H1 (cell line): ENCODE results near the gene ANXA4. TPM values are rescaled to one million over a fixed set of nuclear protein-coding genes. Genes with fewer than 3 reads are reported as not detected.
A peak's percentile ranks its signal among the peaks of the same experiment; 100 is the strongest.

ENCODE experiments used
- CTCF ChIA-PET: fragments of 300-600 bp; sonication (Branson Sonifier 250); formaldehyde crosslinking; loops from one replicate; lab custom pipeline; 2021; ENCODE audit not compliant: partially characterized antibody; lab: Charles Lee
- POLR2A ChIA-PET: fragments of 300-600 bp; sonication (Branson Sonifier 250); formaldehyde crosslinking; loops from one replicate; lab custom pipeline; 2021; ENCODE audit warnings: inconsistent platforms; ENCODE audit not compliant: partially characterized antibody; lab: Charles Lee
- DNase-seq, 2 experiments: peaks; one replicate each; pipeline versions ENCODE4 v3.0.0 to v3.0.0-alpha.2; 2010 to 2022; ENCODE audit warnings: low spot score in 2 of 2, low read depth in 1 of 2, mixed read lengths in 1 of 2
- FAIRE-seq: peaks from 2 replicates; lab custom pipeline; 2011; peaks lifted over from hg19 to GRCh38; lab: Jason Lieb, UNC
- H2AFZ ChIP-seq: 2 replicates; pipeline ENCODE4 v1.8.1; 2012; ENCODE audit warnings: low read length, inconsistent platforms
- H2AK5ac ChIP-seq: 2 replicates; pipeline ENCODE4 v1.6.1; 2013; ENCODE audit warnings: low read depth, low read length
- H2BK120ac ChIP-seq: replicated peaks from 2 replicates; pipeline ENCODE3; 2013; ENCODE audit warnings: low read depth, low read length, inconsistent platforms
- H2BK12ac ChIP-seq: 2 replicates; pipeline ENCODE4 v1.6.1; 2013; ENCODE audit warnings: low read depth, low read length
- H2BK15ac ChIP-seq: 2 replicates; pipeline ENCODE4 v1.6.1; 2013; ENCODE audit warnings: low read length
- H2BK20ac ChIP-seq: 2 replicates; pipeline ENCODE4 v1.6.1; 2013; ENCODE audit warnings: low read length
- H2BK5ac ChIP-seq: 2 replicates; pipeline ENCODE4 v1.6.1; 2013; ENCODE audit warnings: low read depth, low read length
- H3K14ac ChIP-seq: 2 replicates; pipeline ENCODE4 v1.6.1; 2013; ENCODE audit warnings: inconsistent platforms; ENCODE audit not compliant: insufficient read length
- H3K18ac ChIP-seq: 2 replicates; pipeline ENCODE4 v1.6.1; 2013; ENCODE audit warnings: low read length; ENCODE audit errors: extremely low read depth
- H3K23ac ChIP-seq: 2 replicates; pipeline ENCODE4 v1.6.1; 2013; ENCODE audit warnings: inconsistent platforms; ENCODE audit not compliant: insufficient read length
- H3K23me2 ChIP-seq: 2 replicates; pipeline ENCODE4 v1.6.1; 2013; ENCODE audit warnings: low read depth, low read length
- H3K27ac ChIP-seq: 2 replicates; pipeline ENCODE4 v1.6.1; 2011; ENCODE audit warnings: low read depth, low read length, inconsistent platforms
- H3K27me3 ChIP-seq, 4 experiments: replicated peaks in 1 of 4; 1 replicate in 1 of 4; 2 replicates in 3 of 4; pipeline versions ENCODE4 v1.6.1 to v1.8.1; 2011 to 2013; ENCODE audit warnings: low read length in 3 of 4, mild to moderate bottlenecking in 3 of 4, inconsistent platforms in 2 of 4, mixed read lengths in 2 of 4, moderate library complexity in 1 of 4; ENCODE audit not compliant: control insufficient read depth in 3 of 4, insufficient read depth in 3 of 4; ENCODE audit errors: extremely low read depth in 1 of 4
- H3K36me3 ChIP-seq, 4 experiments: 2 replicates each; pipeline versions ENCODE4 v1.6.1 to v1.8.1; 2011 to 2013; ENCODE audit warnings: mild to moderate bottlenecking in 4 of 4, low read length in 3 of 4, moderate library complexity in 2 of 4, control low read depth in 1 of 4, inconsistent platforms in 1 of 4; ENCODE audit not compliant: insufficient read depth in 4 of 4, control insufficient read depth in 2 of 4
- H3K4ac ChIP-seq: replicated peaks from 2 replicates; pipeline ENCODE3; 2013; ENCODE audit warnings: low read length, low read depth, mixed read lengths, inconsistent platforms; ENCODE audit not compliant: insufficient read length
- H3K4me1 ChIP-seq, 4 experiments: replicated peaks in 1 of 4; 1 replicate in 1 of 4; 2 replicates in 3 of 4; pipeline versions ENCODE4 v1.6.1 to v1.8.1; 2011 to 2013; ENCODE audit warnings: low read length in 3 of 4, inconsistent platforms in 2 of 4, mixed read lengths in 1 of 4; ENCODE audit not compliant: insufficient read depth in 4 of 4, control insufficient read depth in 3 of 4
- H3K4me2 ChIP-seq, 2 experiments: 2 replicates each; pipeline versions ENCODE4 v1.6.1 to v1.8.1; 2011 to 2013; ENCODE audit warnings: low read depth in 2 of 2, low read length in 2 of 2, control low read depth in 1 of 2, inconsistent platforms in 1 of 2, mild to moderate bottlenecking in 1 of 2; ENCODE audit not compliant: insufficient read depth in 1 of 2
- H3K4me3 ChIP-seq, 4 experiments: fragments of 200-600, 300-600 bp in 1 of 4; sonication (generic), shearing (Covaris generic), sonication (Bioruptor Twin) in 1 of 4; 2 replicates each; pipeline versions ENCODE4 v1.5.1 to v1.8.1; 2011 to 2016; ENCODE audit warnings: low read length in 4 of 4, low read depth in 3 of 4, control low read depth in 2 of 4, inconsistent platforms in 2 of 4, mild to moderate bottlenecking in 2 of 4, mixed read lengths in 1 of 4, moderate library complexity in 1 of 4; ENCODE audit not compliant: insufficient read depth in 2 of 4; ENCODE audit errors: extremely low read depth in 1 of 4
- H3K56ac ChIP-seq: replicated peaks from 2 replicates; pipeline ENCODE3; 2013; ENCODE audit warnings: low read depth, mild to moderate bottlenecking, mixed read lengths, low read length, inconsistent platforms; ENCODE audit not compliant: insufficient read length
- H3K79me1 ChIP-seq: 2 replicates; pipeline ENCODE4 v1.6.1; 2013; ENCODE audit warnings: low read depth, low read length, control low read depth
- H3K79me2 ChIP-seq, 2 experiments: 2 replicates each; pipeline versions ENCODE4 v1.6.1 to v1.8.1; 2012 to 2013; ENCODE audit warnings: low read length in 2 of 2, mild to moderate bottlenecking in 2 of 2, inconsistent platforms in 1 of 2; ENCODE audit not compliant: insufficient read depth in 2 of 2, control insufficient read depth in 1 of 2
- H3K9ac ChIP-seq, 4 experiments: replicated peaks in 1 of 4; 1 replicate in 1 of 4; 2 replicates in 3 of 4; pipeline versions ENCODE4 v1.6.1 to v1.8.1; 2011 to 2013; ENCODE audit warnings: low read depth in 3 of 4, low read length in 3 of 4, control low read depth in 2 of 4, mild to moderate bottlenecking in 2 of 4, moderate library complexity in 2 of 4, inconsistent platforms in 1 of 4; ENCODE audit errors: extremely low read depth in 1 of 4
- H3K9me3 ChIP-seq, 2 experiments: 2 replicates each; pipeline versions ENCODE4 v1.6.1 to v1.8.1; 2012 to 2013; ENCODE audit warnings: mild to moderate bottlenecking in 2 of 2, moderate library complexity in 2 of 2, control low read depth in 1 of 2, inconsistent platforms in 1 of 2, low read depth in 1 of 2, low read length in 1 of 2, mixed read lengths in 1 of 2; ENCODE audit not compliant: insufficient read depth in 2 of 2
- H4K20me1 ChIP-seq, 2 experiments: replicated peaks in 1 of 2; 2 replicates each; pipeline versions ENCODE3 to v1.8.1; 2011 to 2013; ENCODE audit warnings: inconsistent platforms in 2 of 2, low read length in 2 of 2, mild to moderate bottlenecking in 1 of 2; ENCODE audit not compliant: insufficient read depth in 2 of 2, control insufficient read depth in 1 of 2
- H4K5ac ChIP-seq: 2 replicates; pipeline ENCODE4 v1.6.1; 2013; ENCODE audit warnings: low read length, low read depth, mixed read lengths, inconsistent platforms; ENCODE audit not compliant: insufficient read length
- H4K8ac ChIP-seq: 2 replicates; pipeline ENCODE4 v1.8.0; 2013; ENCODE audit warnings: mild to moderate bottlenecking, moderate library complexity, low read length, inconsistent platforms; ENCODE audit not compliant: insufficient read depth; ENCODE audit errors: extremely low read depth
- H4K91ac ChIP-seq: replicated peaks from 2 replicates; pipeline ENCODE3; 2013; ENCODE audit warnings: low read length, mixed read lengths, inconsistent platforms; ENCODE audit not compliant: insufficient read length
- EP300 ChIP-seq, 2 experiments: IDR thresholded peaks; 1 replicate in 1 of 2; 2 replicates in 1 of 2; pipeline ENCODE4 v1.6.1; 2011 to 2012; ENCODE audit warnings: low read depth in 2 of 2, low read length in 2 of 2, mild to moderate bottlenecking in 2 of 2, borderline replicate concordance in 1 of 2, inconsistent platforms in 1 of 2, moderate library complexity in 1 of 2
- HDAC2 ChIP-seq, 2 experiments: fragments of 300-600 bp in 1 of 2; sonication (generic) in 1 of 2; IDR thresholded peaks; 2 replicates each; pipeline ENCODE4 v1.6.1; 2011 to 2012; ENCODE audit warnings: low read depth in 2 of 2, low read length in 2 of 2, mild to moderate bottlenecking in 2 of 2, moderate library complexity in 2 of 2, borderline replicate concordance in 1 of 2, inconsistent platforms in 1 of 2
- HDAC6 ChIP-seq: IDR thresholded peaks from one replicate; pipeline ENCODE4 v1.7.1; 2012; ENCODE audit warnings: low read depth, mild to moderate bottlenecking, inconsistent platforms, low read length, moderate library complexity
- JUND ChIP-seq: IDR thresholded peaks from 2 replicates; pipeline ENCODE4 v1.6.1; 2011; ENCODE audit warnings: mild to moderate bottlenecking, improper control_type of control experiment, low read length
- KDM1A ChIP-seq: fragments of 200-600, 300-600 bp; sonication (generic); IDR thresholded peaks from 2 replicates; pipeline ENCODE4 v1.7.1; 2016; ENCODE audit warnings: mild to moderate bottlenecking, low read length, borderline replicate concordance
- POLR2A ChIP-seq, 2 experiments: IDR thresholded peaks; 1 replicate in 1 of 2; 2 replicates in 1 of 2; pipeline ENCODE4 v1.6.1; 2011; ENCODE audit warnings: low read depth in 2 of 2, low read length in 2 of 2, mild to moderate bottlenecking in 2 of 2; ENCODE audit errors: control extremely low read depth in 1 of 2
- RBBP5 ChIP-seq: IDR thresholded peaks from 2 replicates; pipeline ENCODE4 v1.7.1; 2012; ENCODE audit warnings: low read depth, mild to moderate bottlenecking, inconsistent platforms, low read length, moderate library complexity, borderline replicate concordance
- SP1 ChIP-seq: IDR thresholded peaks from 2 replicates; pipeline ENCODE4 v1.6.1; 2011; ENCODE audit warnings: low read depth, low read length
- TCF12 ChIP-seq: IDR thresholded peaks from 2 replicates; pipeline ENCODE4 v1.6.1; 2011; ENCODE audit warnings: low read depth, mild to moderate bottlenecking, low read length
- TEAD4 ChIP-seq: IDR thresholded peaks from 2 replicates; pipeline ENCODE4 v1.6.1; 2012; ENCODE audit warnings: low read depth, low read length, inconsistent platforms, mixed read lengths
- ZNF274 ChIP-seq: IDR thresholded peaks from 2 replicates; pipeline ENCODE4 v1.7.0; 2012; ENCODE audit warnings: low read length, borderline replicate concordance; ENCODE audit errors: extremely low read depth
- WGBS, 2 experiments: shearing (Covaris generic) in 1 of 2; methylation state at CpG; one replicate each; pipeline versions ENCODE4 v1.1.6 to v1.1.7; 2013 to 2015; ENCODE audit warnings: low lambda C conversion rate in 2 of 2, mixed read lengths in 2 of 2, inconsistent platforms in 1 of 2, low coverage in 1 of 2, missing lambda C conversion rate in 1 of 2; ENCODE audit not compliant: insufficient replicate concordance in 2 of 2, insufficient coverage in 1 of 2, insufficient read length in 1 of 2; ENCODE audit errors: extremely low coverage in 1 of 2, missing lambda C conversion rate in 1 of 2; 5-methylcytosine and 5-hydroxymethylcytosine counted together
- polyA plus RNA-seq, 7 experiments: library from polyadenylated mRNA; depleted of rRNA in 3 of 7; stranded (reverse) in 5 of 7; unstranded in 2 of 7; fragments of >200 nt in 5 of 7; fragments of 200-250 nt in 2 of 7; gene quantifications; 1 replicate in 5 of 7; 2 replicates in 1 of 7; 4 replicates in 1 of 7; pipeline versions ENCODE4 v1.2.1 to v1.2.3, GENCODE V29; 2011 to 2013; ENCODE audit warnings: missing spikeins in 2 of 7, mixed read lengths in 2 of 7
- total RNA-seq: library from RNA; stranded (reverse); fragmentation: NEBNext Ultra II Directional; extraction: Animal tissue kit (Norgen Biotek cat#: 25700); gene quantifications from 2 replicates; pipeline ENCODE4 v1.2.1, GENCODE V29; 2021

ANXA4 gene
- total and polyA plus RNA-seq, 2 of the 8 experiments (the other 6 are each of a cell fraction or from before 2014, with no cell fraction given) = 9.4 to 17.6 TPM

DNA sequence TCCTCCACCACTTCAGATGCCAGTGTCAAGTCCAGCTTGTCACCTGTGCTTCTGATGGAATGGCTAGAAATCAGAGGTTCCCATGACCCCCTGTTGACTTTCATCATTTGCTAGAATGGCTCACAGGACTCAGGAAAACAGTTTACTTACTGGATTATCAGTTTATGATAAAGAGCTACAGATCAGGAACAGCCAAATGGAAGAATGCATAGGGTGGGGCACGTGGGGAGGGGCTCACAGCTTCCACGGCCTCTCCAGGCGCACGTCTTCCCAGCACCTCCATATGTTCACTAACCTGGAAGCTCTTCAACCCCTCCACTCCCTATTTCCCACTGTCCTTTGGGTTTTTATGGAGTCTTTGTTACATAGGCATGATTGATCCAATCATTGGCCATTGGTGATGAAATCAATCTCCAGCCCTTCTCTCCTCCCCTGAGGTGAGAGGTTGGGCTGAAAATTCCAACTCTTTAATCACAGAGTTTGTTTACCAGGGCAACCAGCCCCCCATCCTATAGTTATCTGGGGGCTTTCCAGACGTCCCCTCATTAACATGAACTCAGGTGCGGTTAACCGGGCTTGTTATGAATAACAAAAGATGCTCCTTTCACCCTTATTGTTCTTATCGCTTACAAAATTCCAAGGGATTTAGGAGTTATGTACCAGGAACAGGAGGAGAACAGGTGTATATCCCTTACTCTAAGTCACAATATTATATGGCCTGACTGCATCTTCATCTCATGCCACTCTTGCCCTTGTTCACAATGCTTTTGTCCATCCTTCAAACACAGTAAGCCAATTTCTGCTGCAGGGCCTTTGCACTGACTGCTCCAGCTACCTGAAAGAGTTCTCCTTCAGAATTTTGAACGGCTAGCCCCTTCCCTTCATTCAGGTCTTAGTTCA is 35.2 kb downstream of the ANXA4 start:
- Histone ChIP-seq H3K27me3 (no peaks in the 10 kb centered on the region), H4K5ac (peak overlapping the region; percentile 29), H3K36me3 (no peaks in the 10 kb centered on the region), H3K79me2 (no peaks in the 10 kb centered on the region), H3K9ac (no peak overlapping the region), H3K4me1 (peaks cover 2 to 26% (median 13%) of the 10 kb centered on the region in 4 experiments), H4K8ac (no peak overlapping the region), H3K9me3 (no peaks in the 10 kb centered on the region), H3K18ac (peak overlapping the region; percentile 62), H3K56ac (no peak overlapping the region), H3K4me3 (peak overlapping the region in 1 of 4 experiments; percentile 18; a peak in 1 of 8 replicates), H2AK5ac (peak overlapping the region; percentile 33; the same call in 1 of the 2 replicates), H2BK120ac (no peak overlapping the region), H3K23me2 (no peaks in the 10 kb centered on the region), H3K23ac (no peak overlapping the region), H2BK5ac (peak overlapping the region; percentile 66; the same call in 1 of the 2 replicates), H4K91ac (no peak overlapping the region), H2AFZ (no peak overlapping the region), H3K14ac (no peak overlapping the region), H3K4me2 (peak overlapping the region; percentile 47 to 58; a peak in 2 of 4 replicates), H3K27ac (peak overlapping the region; percentile 74), H2BK12ac (peak overlapping the region; percentile 76), H3K79me1 (no peaks in the 10 kb centered on the region), H4K20me1 (no peaks in the 10 kb centered on the region), H2BK15ac (no peak overlapping the region), H2BK20ac (0 out of 2 replicates have a peak overlapping the region, but pooled peaks have one; percentile 64), H3K4ac (no peak overlapping the region)
- CTCF ChIA-PET = interaction anchor here (0.5 to 3.9 kb wide), 7 partner anchors 9 to 401 kb away, joined by 3 to 16 read pairs (median 3); no protein-coding TSS in a partner anchor
- DNase-seq (peak in 1 of 2 experiments; percentile 17), FAIRE-seq (no peak)
- WGBS, 2 experiments = 55% methylated on average over 9 of the region's 9 CpGs; no CpG with 5 or more reads in 1 of the 2 experiments
- POLR2A ChIA-PET = interaction anchor here (0.6 to 2.7 kb wide), 9 partner anchors 9 to 347 kb away, joined by 3 to 9 read pairs (median 3); partner anchors contain the start of gene ANXA4
- TF ChIP-seq HDAC6 (no peak), EP300 (IDR thresholded peaks at IDR 0.05; ENCODE audit: borderline replicate concordance in 1 of 2, low read depth in 2 of 2, low read length in 2 of 2) (peak in 1 of 2 experiments; percentile 91; a peak in 1 of 3 replicates), POLR2A (IDR thresholded peaks at IDR 0.05; ENCODE audit: control extremely low read depth in 1 of 2, low read depth in 2 of 2, low read length in 2 of 2) (peak in 1 of 2 experiments; percentile 16; a peak in 1 of 3 replicates), TEAD4 (peak; percentile 80), JUND (no peak), SP1 (peak; percentile 80), RBBP5 (peak; percentile 68), HDAC2 (IDR thresholded peaks at IDR 0.05; ENCODE audit: borderline replicate concordance in 1 of 2, low read depth in 2 of 2, low read length in 2 of 2) (peak in 1 of 2 experiments; percentile 82; a peak in 1 of 4 replicates), TCF12 (peak; percentile 86; the same call in 1 of the 2 replicates), ZNF274 (no peak), KDM1A (peak; percentile 85)
